H1 (cell line): ENCODE results near the gene OAS3. TPM values are rescaled to one million over a fixed set of nuclear protein-coding genes. Genes with fewer than 3 reads are reported as not detected.

Experiments used
- ATF2 ChIP-seq: IDR thresholded peaks from 2 replicates; pipeline ENCODE4 v1.6.1; 2012; ENCODE audit warnings: low read length, inconsistent platforms
- ATF3 ChIP-seq: IDR thresholded peaks from 2 replicates; pipeline ENCODE4 v1.6.1; 2011; ENCODE audit warnings: low read depth, mild to moderate bottlenecking, low read length; ENCODE audit not compliant: insufficient read depth
- CHD7 ChIP-seq: fragments of 300-600 bp; sonication (generic); IDR thresholded peaks from 2 replicates; pipeline ENCODE4 v1.7.1; 2012; ENCODE audit warnings: low read length, moderate library complexity, mild to moderate bottlenecking, inconsistent platforms; ENCODE audit not compliant: insufficient replicate concordance
- GABPA ChIP-seq: IDR thresholded peaks from 2 replicates; pipeline ENCODE4 v1.6.1; 2011; ENCODE audit warnings: mild to moderate bottlenecking, low read length, moderate library complexity, borderline replicate concordance; ENCODE audit not compliant: insufficient read depth
- JUN ChIP-seq: IDR thresholded peaks from 2 replicates; pipeline ENCODE4 v1.6.1; 2011; ENCODE audit warnings: low read depth, mild to moderate bottlenecking, improper control_type of control experiment, low read length
- NANOG ChIP-seq: IDR thresholded peaks from 2 replicates; pipeline ENCODE4 v1.6.1; 2011; ENCODE audit warnings: low read length, low read depth, mild to moderate bottlenecking, inconsistent platforms; ENCODE audit not compliant: insufficient read depth, poor library complexity, severe bottlenecking
- SIRT6 ChIP-seq: IDR thresholded peaks from one replicate; pipeline ENCODE4 v1.7.1; 2012; ENCODE audit warnings: low read length, inconsistent platforms
- SIX5 ChIP-seq: IDR thresholded peaks from 2 replicates; pipeline ENCODE4 v1.6.1; 2011; ENCODE audit warnings: mild to moderate bottlenecking, low read depth, low read length
- TBP ChIP-seq: IDR thresholded peaks from 2 replicates; pipeline ENCODE4 v1.6.1; 2011; ENCODE audit warnings: low read depth, low read length, improper control_type of control experiment
- polyA plus RNA-seq, 7 experiments: library from polyadenylated mRNA; depleted of rRNA in 3 of 7; stranded (reverse) in 5 of 7; unstranded in 2 of 7; fragments of >200 nt in 5 of 7; fragments of 200-250 nt in 2 of 7; gene quantifications; 1 replicate in 5 of 7; 2 replicates in 1 of 7; 4 replicates in 1 of 7; pipeline versions ENCODE4 v1.2.1 to v1.2.3, GENCODE V29; 2011 to 2013; ENCODE audit warnings: missing spikeins in 2 of 7, mixed read lengths in 2 of 7
- total RNA-seq: library from RNA; stranded (reverse); fragmentation: NEBNext Ultra II Directional; extraction: Animal tissue kit (Norgen Biotek cat#: 25700); gene quantifications from 2 replicates; pipeline ENCODE4 v1.2.1, GENCODE V29; 2021

The OAS3 gene
- total and polyA plus RNA-seq, 2 of the 8 experiments (the other 6 are each of a cell fraction or from before 2014, with no cell fraction given), result 0.73 to 3.7 TPM

GRCh38 chr12:113002676-113003075 lies 64.4 kb downstream of the OAS3 start (continued):
- no peak for TF ChIP-seq CHD7
- TF ChIP-seq TBP, result no peak
- TF ChIP-seq SIX5, result no peak
- TF ChIP-seq GABPA, result no peak
- TF ChIP-seq ATF3, result no peak
- TF ChIP-seq NANOG, result no peak
- no peak for TF ChIP-seq ATF2
- TF ChIP-seq JUN, result no peak
- TF ChIP-seq SIRT6, result no peak
